HCT116 (cell line): ENCODE results near the gene KRT86.

Experiments used
- EZH2 ChIP-seq: fragments of 200-600 bp; sonication (generic); IDR thresholded peaks from 2 replicates; pipeline ENCODE4 v1.6.1; 2017; ENCODE audit warnings: antibody characterized with exemption, mixed run types
- EZH2phosphoT487 ChIP-seq: fragments of 200-600 bp; IDR thresholded peaks from 2 replicates; pipeline ENCODE4 v1.6.1; 2018; ENCODE audit warnings: antibody characterized with exemption, borderline replicate concordance
- POLR2A ChIP-seq: IDR thresholded peaks from 2 replicates; pipeline ENCODE4 v1.7.0; 2011; ENCODE audit warnings: borderline replicate concordance; ENCODE audit not compliant: insufficient read depth, insufficient read length; ENCODE audit errors: extremely low read depth
- POLR2AphosphoS5 ChIP-seq: IDR thresholded peaks from 2 replicates; pipeline ENCODE4 v1.6.1; 2011; ENCODE audit warnings: mild to moderate bottlenecking, low read depth, low read length, moderate library complexity
- RAD21 ChIP-seq: IDR thresholded peaks from 2 replicates; pipeline ENCODE4 v1.6.1; 2012; ENCODE audit warnings: low read depth, mild to moderate bottlenecking
- ZFX ChIP-seq: fragments of 450-650 bp; IDR thresholded peaks from 2 replicates; pipeline ENCODE4 v1.6.1; 2017
- TF ChIP-seq, protein P1 (sequence below), 3 experiments: fragments of 200-600 bp in 1 of 3; sonication (generic) in 1 of 3; IDR thresholded peaks in 2 of 3; conservative IDR thresholded peaks in 1 of 3; 2 replicates each; pipeline ENCODE4 v1.5.1; 2012 to 2017; ENCODE audit warnings: low read depth in 2 of 3, low read length in 2 of 3, antibody characterized with exemption in 1 of 3, borderline replicate concordance in 1 of 3, control low read depth in 1 of 3, mild to moderate bottlenecking in 1 of 3, mixed read lengths in 1 of 3, mixed run types in 1 of 3, moderate library complexity in 1 of 3; ENCODE audit not compliant: insufficient read depth in 1 of 3
- TF ChIP-seq, protein P2 (sequence below): IDR thresholded peaks from 2 replicates; pipeline ENCODE4 v1.6.1; 2012
- TF ChIP-seq, protein P3 (sequence below): IDR thresholded peaks from 2 replicates; pipeline ENCODE4 v1.6.1; 2012

DNA sequence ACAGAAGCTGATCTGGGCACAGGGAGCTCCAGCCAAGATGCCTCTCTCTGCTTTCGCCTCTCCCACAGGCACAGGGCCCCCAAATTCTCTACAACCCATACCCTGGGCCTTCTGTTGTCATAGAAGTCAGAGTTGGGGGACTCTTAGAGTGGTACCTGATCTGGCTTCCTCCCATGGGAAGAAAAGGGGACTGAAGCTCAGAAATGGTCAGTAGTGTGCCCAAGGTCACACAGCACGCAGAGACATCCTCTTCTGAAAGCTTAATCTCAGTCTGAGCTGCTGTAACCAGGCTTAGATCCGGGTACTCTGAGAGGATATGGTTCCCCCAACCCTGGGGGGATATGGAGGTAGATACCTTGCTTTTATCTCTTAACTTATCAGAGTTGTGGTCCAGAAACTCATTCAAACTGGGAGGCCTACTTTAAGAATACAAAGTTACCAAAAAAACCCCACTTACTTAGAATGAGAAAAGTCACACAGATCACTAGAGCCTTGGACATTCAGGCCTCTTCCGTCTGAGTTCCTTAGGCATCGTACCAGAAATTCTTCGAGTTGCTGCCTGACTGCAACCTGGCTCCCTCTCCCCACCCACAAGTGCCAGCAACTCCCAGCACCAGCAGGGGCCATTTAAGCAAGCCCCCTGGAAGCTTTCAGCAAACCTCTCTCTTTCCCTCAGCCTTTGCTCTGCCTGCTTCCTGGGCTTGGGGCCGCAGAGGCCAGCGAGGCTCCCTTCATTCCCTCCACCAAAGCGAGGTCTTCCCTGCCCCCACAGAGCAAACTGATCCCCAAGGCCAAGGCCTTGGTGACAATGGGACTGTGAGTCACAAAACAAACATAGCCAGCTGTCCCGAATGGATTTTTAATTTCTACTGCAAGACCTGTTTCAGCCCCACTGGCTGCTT is 27.5 kb upstream of the KRT86 start:
- TF ChIP-seq POLR2AphosphoS5 = peak; percentile 47; the same call in 1 of the 2 replicates
- TF ChIP-seq ZFX = 0 out of 2 replicates have a peak, but pooled peaks have one; percentile 19
- TF ChIP-seq, protein P1, sequence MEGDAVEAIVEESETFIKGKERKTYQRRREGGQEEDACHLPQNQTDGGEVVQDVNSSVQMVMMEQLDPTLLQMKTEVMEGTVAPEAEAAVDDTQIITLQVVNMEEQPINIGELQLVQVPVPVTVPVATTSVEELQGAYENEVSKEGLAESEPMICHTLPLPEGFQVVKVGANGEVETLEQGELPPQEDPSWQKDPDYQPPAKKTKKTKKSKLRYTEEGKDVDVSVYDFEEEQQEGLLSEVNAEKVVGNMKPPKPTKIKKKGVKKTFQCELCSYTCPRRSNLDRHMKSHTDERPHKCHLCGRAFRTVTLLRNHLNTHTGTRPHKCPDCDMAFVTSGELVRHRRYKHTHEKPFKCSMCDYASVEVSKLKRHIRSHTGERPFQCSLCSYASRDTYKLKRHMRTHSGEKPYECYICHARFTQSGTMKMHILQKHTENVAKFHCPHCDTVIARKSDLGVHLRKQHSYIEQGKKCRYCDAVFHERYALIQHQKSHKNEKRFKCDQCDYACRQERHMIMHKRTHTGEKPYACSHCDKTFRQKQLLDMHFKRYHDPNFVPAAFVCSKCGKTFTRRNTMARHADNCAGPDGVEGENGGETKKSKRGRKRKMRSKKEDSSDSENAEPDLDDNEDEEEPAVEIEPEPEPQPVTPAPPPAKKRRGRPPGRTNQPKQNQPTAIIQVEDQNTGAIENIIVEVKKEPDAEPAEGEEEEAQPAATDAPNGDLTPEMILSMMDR (IDR thresholded peaks at IDR 0.05 in 2 of 3, conservative IDR thresholded peaks at IDR 0.05 in 1 of 3; ENCODE audit: borderline replicate concordance in 1 of 3, insufficient read depth in 1 of 3, low read depth in 2 of 3, low read length in 2 of 3) = no peak
- no peak for TF ChIP-seq POLR2A
- TF ChIP-seq, protein P2, sequence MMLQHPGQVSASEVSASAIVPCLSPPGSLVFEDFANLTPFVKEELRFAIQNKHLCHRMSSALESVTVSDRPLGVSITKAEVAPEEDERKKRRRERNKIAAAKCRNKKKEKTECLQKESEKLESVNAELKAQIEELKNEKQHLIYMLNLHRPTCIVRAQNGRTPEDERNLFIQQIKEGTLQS = no peak
- TF ChIP-seq, protein P3, sequence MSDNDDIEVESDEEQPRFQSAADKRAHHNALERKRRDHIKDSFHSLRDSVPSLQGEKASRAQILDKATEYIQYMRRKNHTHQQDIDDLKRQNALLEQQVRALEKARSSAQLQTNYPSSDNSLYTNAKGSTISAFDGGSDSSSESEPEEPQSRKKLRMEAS = no peak
- no peak for TF ChIP-seq EZH2
- no peak for TF ChIP-seq RAD21
- no peak for TF ChIP-seq EZH2phosphoT487
